GM12878 (cell line): Measurements from ENCODE around the gene DBNDD2. TPM values are rescaled to one million over a fixed set of nuclear protein-coding genes. Genes with fewer than 3 reads are reported as not detected.

ENCODE experiments used
- BACH1 ChIP-seq: fragments of 450-650 bp; IDR thresholded peaks from 2 replicates; pipeline ENCODE4 v1.6.1; 2017; ENCODE audit warnings: mild to moderate bottlenecking, borderline replicate concordance
- CREB1 ChIP-seq: IDR thresholded peaks from 2 replicates; pipeline ENCODE4 v1.6.1; 2012; ENCODE audit warnings: low read depth, mild to moderate bottlenecking, inconsistent platforms
- DPF2 ChIP-seq: fragments of 450-650 bp; IDR thresholded peaks from 2 replicates; pipeline ENCODE4 v1.6.1; 2017; ENCODE audit warnings: mild to moderate bottlenecking
- E4F1 ChIP-seq: fragments of 450-650 bp; IDR thresholded peaks from 2 replicates; pipeline ENCODE4 v1.6.1; 2018; ENCODE audit warnings: borderline replicate concordance, mild to moderate bottlenecking; ENCODE audit not compliant: partially characterized antibody
- EZH2 ChIP-seq: IDR thresholded peaks from 2 replicates; pipeline ENCODE4 v1.6.1; 2012; ENCODE audit warnings: low read depth, mild to moderate bottlenecking, control low read depth, inconsistent platforms, low read length, borderline replicate concordance; ENCODE audit not compliant: control insufficient read depth
- FOS ChIP-seq: IDR thresholded peaks from 3 replicates; pipeline ENCODE4 v1.6.1; 2011; ENCODE audit warnings: borderline replicate concordance; ENCODE audit not compliant: insufficient read length; ENCODE audit errors: extremely low read depth
- GABPA ChIP-seq: IDR thresholded peaks from 2 replicates; pipeline ENCODE4 v1.6.1; 2014; ENCODE audit warnings: antibody characterized with exemption, low read depth, mild to moderate bottlenecking, inconsistent platforms
- IKZF1 ChIP-seq: fragments of 450-650 bp; conservative IDR thresholded peaks from 2 replicates; pipeline ENCODE4 v1.6.1; 2017; ENCODE audit warnings: antibody characterized with exemption, mild to moderate bottlenecking
- PKNOX1 ChIP-seq: fragments of 450-650 bp; IDR thresholded peaks from 2 replicates; pipeline ENCODE4 v1.6.1; 2016; ENCODE audit warnings: mild to moderate bottlenecking
- REST ChIP-seq: IDR thresholded peaks from 2 replicates; pipeline ENCODE4 v1.6.1; 2012; ENCODE audit warnings: mild to moderate bottlenecking, low read depth, low read length
- SMARCA5 ChIP-seq: fragments of 450-650 bp; IDR thresholded peaks from 2 replicates; pipeline ENCODE4 v1.6.1; 2017; ENCODE audit warnings: mild to moderate bottlenecking
- TAF1 ChIP-seq: IDR thresholded peaks from 2 replicates; pipeline ENCODE4 v1.6.1; 2011; ENCODE audit warnings: mild to moderate bottlenecking, low read depth, low read length, borderline replicate concordance
- ZNF207 ChIP-seq: fragments of 450-650 bp; IDR thresholded peaks from 2 replicates; pipeline ENCODE4 v1.6.1; 2014; ENCODE audit warnings: antibody characterized with exemption, mild to moderate bottlenecking, borderline replicate concordance
- ZNF592 ChIP-seq: fragments of 450-650 bp; IDR thresholded peaks from 2 replicates; pipeline ENCODE4 v1.6.1; 2017; ENCODE audit warnings: mild to moderate bottlenecking, moderate library complexity
- polyA plus RNA-seq, 11 experiments: library from polyadenylated mRNA; depleted of rRNA in 4 of 11; unstranded in 6 of 11; stranded (reverse) in 5 of 11; fragments of >200 nt; fragmentation: Nextera tagmentation in 4 of 11; fragmentation: Illumina TruSeq in 1 of 11; extraction: Ambion mirVana in 4 of 11; extraction: Trizol in 1 of 11; gene quantifications; 1 replicate in 1 of 11; 2 replicates in 10 of 11; pipeline versions ENCODE4 v1.2.1 to v1.2.3, GENCODE V29; 2011 to 2016; ENCODE audit warnings: inconsistent platforms in 2 of 11, missing spikeins in 2 of 11, low read depth in 1 of 11
- total RNA-seq, 4 experiments: library from RNA; depleted of rRNA in 3 of 4; stranded (reverse); fragments of >200 nt in 3 of 4; fragmentation: Illumina TruSeq in 1 of 4; extraction: Trizol in 1 of 4; gene quantifications; 2 replicates each; pipeline versions ENCODE4 v1.2.1 to v1.2.3, GENCODE V29; 2013 to 2021

Gene DBNDD2
- total and polyA plus RNA-seq, 10 of the 15 experiments (the other 5 are each of a cell fraction or from before 2014, with no cell fraction given), result 0.17 to 5.7 (median 0.49) TPM; not detected in 1

- TF ChIP-seq IKZF1 (peak; percentile 85), TAF1 (peak; percentile 61; the same call in 1 of the 2 replicates), ZNF592 (no peak), ZNF207 (0 out of 2 replicates have a peak, but pooled peaks have one; percentile 58), PKNOX1 (no peak), CREB1 (peak; percentile 92), SMARCA5 (no peak), FOS (no peak), DPF2 (no peak), GABPA (peak; percentile 93), EZH2 (no peak), REST (no peak), BACH1 (0 out of 2 replicates have a peak, but pooled peaks have one; percentile 4), E4F1 (peak; percentile 84)
Observed at GRCh38 chr20:45415822-45416637, 7.9 kb downstream of the DBNDD2 start, which contains the start of gene PIGT (continued).
